NT2/D1 (cell line): ENCODE results near the gene ANAPC2.

Experiments used
- DNase-seq: peaks from one replicate; pipeline ENCODE4 v3.0.0-alpha.2; 2011; ENCODE audit warnings: low read depth, low spot score
- H3K27me3 ChIP-seq: 2 replicates; pipeline ENCODE4 v1.6.0; 2011; ENCODE audit warnings: mild to moderate bottlenecking; ENCODE audit not compliant: insufficient read length, insufficient read depth
- H3K36me3 ChIP-seq: 2 replicates; pipeline ENCODE4 v1.6.1; 2011; ENCODE audit warnings: mild to moderate bottlenecking, low read length, mixed read lengths; ENCODE audit not compliant: insufficient read depth, insufficient read length
- H3K4me1 ChIP-seq: 2 replicates; pipeline ENCODE4 v1.5.1; 2011; ENCODE audit not compliant: insufficient read depth, insufficient read length
- H3K4me3 ChIP-seq: 2 replicates; pipeline ENCODE4 v1.5.1; 2011; ENCODE audit warnings: low read depth; ENCODE audit not compliant: insufficient read length
- H3K9ac ChIP-seq: 2 replicates; pipeline ENCODE4 v1.6.0; 2011; ENCODE audit warnings: low read depth; ENCODE audit not compliant: insufficient read length
- H3K9me3 ChIP-seq: 2 replicates; pipeline ENCODE4 v1.5.1; 2011; ENCODE audit warnings: mild to moderate bottlenecking, low read length; ENCODE audit not compliant: insufficient read depth
- SUZ12 ChIP-seq: IDR thresholded peaks from 2 replicates; pipeline ENCODE4 v1.6.1; 2011; ENCODE audit not compliant: insufficient read length, insufficient read depth; ENCODE audit errors: extremely low read depth
- YY1 ChIP-seq: IDR thresholded peaks from 2 replicates; pipeline ENCODE4 v1.6.1; 2011; ENCODE audit not compliant: insufficient read length, insufficient read depth
- ZNF274 ChIP-seq: IDR thresholded peaks from 2 replicates; pipeline ENCODE4 v1.6.1; 2011; ENCODE audit warnings: mild to moderate bottlenecking, low read depth, low read length

ANAPC2 gene, protein sequence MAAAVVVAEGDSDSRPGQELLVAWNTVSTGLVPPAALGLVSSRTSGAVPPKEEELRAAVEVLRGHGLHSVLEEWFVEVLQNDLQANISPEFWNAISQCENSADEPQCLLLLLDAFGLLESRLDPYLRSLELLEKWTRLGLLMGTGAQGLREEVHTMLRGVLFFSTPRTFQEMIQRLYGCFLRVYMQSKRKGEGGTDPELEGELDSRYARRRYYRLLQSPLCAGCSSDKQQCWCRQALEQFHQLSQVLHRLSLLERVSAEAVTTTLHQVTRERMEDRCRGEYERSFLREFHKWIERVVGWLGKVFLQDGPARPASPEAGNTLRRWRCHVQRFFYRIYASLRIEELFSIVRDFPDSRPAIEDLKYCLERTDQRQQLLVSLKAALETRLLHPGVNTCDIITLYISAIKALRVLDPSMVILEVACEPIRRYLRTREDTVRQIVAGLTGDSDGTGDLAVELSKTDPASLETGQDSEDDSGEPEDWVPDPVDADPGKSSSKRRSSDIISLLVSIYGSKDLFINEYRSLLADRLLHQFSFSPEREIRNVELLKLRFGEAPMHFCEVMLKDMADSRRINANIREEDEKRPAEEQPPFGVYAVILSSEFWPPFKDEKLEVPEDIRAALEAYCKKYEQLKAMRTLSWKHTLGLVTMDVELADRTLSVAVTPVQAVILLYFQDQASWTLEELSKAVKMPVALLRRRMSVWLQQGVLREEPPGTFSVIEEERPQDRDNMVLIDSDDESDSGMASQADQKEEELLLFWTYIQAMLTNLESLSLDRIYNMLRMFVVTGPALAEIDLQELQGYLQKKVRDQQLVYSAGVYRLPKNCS

DNA sequence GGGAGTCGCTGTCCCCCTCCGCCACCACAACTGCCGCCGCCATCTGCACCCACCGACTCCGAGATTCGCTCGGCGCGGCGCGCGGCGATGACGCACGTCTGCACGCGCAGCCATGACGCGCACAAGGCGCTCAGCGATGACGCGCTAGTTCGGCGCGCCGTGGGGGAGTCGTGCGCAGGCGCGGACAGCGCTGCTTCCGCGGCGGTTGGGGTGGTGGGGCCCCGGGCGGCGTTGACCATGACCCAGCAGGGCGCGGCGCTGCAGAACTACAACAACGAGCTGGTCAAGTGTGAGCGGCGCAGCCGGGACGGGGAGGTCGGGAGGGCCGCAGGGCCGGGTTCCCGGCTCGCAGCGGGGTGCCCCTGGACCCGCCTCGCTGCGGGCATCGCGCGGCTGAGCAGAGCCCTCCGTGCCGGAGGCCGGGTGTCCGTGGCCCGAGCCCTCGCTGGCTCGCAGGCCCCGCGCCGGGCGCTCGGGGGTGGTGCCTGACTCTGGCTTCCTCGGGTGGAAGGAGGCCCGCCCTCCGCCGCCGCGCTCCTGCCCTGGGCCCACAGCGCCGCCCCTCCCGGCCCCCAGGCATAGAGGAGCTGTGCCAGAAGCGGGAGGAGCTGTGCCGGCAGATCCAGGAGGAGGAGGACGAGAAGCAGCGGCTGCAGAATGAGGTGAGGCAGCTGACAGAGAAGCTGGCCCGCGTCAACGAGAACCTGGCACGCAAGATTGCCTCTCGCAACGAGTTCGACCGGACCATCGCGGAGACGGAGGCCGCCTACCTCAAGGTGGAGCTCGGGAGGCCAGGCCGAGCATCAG lies at the start of gene ANAPC2, which contains the start of gene SSNA1:
ANAPC2 (minus strand) TSS at position 71 of the 807 bp plus-strand sequence; CDS start at position 43, 28 bp downstream.
SSNA1 (plus strand) TSS at position 187 of the 807 bp plus-strand sequence; CDS start at position 238, 51 bp downstream.
- no peaks in the 10 kb centered on the region for H3K27me3 ChIP-seq
- peak within 1 kb of the TSS; percentile 95 for H3K4me3 ChIP-seq
- peaks cover 26% of the 10 kb centered on the region for H3K4me1 ChIP-seq
- H3K9me3 ChIP-seq, result no peaks in the 10 kb centered on the region
- DNase-seq, result peak; percentile 96
- peaks cover 83% of the 10 kb centered on the region for H3K36me3 ChIP-seq
- TF ChIP-seq ZNF274 (no peak), YY1 (peak; percentile 59), SUZ12 (no peak)
- peak within 1 kb of the TSS; percentile 98 for H3K9ac ChIP-seq

DNA sequence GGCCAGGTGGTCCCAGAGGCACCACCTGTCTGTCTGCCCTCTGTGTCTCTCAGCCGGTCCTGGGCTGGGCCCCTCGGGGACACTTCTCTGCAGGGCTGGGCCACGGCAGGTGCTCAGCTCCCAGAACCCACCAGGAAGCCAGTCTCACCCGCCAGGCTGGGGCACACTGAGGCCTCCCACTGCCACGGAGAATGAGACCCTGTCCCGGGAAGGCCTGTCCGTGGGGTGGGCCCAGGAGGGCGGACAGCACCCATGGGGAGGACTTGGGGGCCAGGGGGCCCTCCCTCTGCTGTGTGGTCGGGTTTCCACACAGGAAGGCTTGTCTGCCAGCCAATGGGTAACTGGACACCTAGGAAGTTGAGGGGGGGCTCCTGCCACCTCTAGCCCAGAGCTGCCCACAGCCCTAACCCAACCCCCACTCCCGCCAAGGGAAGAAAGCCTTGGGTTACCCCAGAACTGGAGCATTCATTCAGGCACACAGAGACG lies 48.6 kb upstream of the ANAPC2 start:
- Histone ChIP-seq H3K27me3 (no peaks in the 10 kb centered on the region), H3K9ac (peak overlapping the region; percentile 62), H3K9me3 (no peaks in the 10 kb centered on the region), H3K4me3 (no peak overlapping the region), H3K36me3 (peaks cover 17% of the 10 kb centered on the region), H3K4me1 (peaks cover 45% of the 10 kb centered on the region)
- DNase-seq, result no peak
- no peak for TF ChIP-seq SUZ12
- no peak for TF ChIP-seq ZNF274
- TF ChIP-seq YY1, result no peak

DNA sequence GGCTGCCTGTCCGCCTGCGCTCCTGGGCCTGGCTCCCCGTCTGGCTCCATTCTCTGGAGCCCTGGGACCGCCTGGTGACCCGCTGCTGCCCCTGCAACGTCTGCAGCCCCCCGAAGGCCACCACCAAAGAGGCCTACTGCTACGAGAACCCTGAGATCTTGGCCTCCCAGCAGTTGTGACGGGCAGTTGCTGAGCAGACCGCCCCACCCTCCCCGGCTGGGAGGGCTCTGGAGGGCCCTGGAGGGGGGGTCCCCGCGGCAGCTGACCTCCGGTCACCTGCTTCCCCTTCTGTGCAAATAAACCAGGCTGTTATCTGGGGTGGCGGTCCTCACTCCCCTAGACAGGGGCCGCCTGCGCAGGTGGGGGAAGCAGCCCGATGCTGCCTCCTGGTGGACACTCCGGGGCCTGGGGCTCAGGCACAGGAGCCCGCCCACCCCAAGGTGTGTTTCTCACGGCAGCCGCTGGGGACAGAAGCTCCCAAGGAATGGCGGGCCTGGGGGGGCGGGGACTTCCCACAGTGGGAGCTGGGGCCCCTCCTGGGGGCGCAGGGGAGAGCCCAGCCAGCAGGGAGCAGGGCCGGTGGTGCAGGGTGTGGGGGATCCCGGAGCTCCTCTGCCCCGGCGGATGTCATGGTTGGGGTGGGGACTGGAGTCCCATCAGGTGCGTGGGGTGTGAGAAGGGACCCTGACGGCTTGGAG lies 48.0 kb upstream of the ANAPC2 start:
- H3K4me3 ChIP-seq, result no peak overlapping the region
- peaks cover 44% of the 10 kb centered on the region for H3K4me1 ChIP-seq
- TF ChIP-seq SUZ12, result no peak
- no peak for TF ChIP-seq YY1
- no peak for TF ChIP-seq ZNF274
- H3K27me3 ChIP-seq, result no peaks in the 10 kb centered on the region
- H3K9ac ChIP-seq, result peak overlapping the region; percentile 62
- no peaks in the 10 kb centered on the region for H3K9me3 ChIP-seq
- peaks cover 12% of the 10 kb centered on the region for H3K36me3 ChIP-seq
- DNase-seq, result peak; percentile 78

DNA sequence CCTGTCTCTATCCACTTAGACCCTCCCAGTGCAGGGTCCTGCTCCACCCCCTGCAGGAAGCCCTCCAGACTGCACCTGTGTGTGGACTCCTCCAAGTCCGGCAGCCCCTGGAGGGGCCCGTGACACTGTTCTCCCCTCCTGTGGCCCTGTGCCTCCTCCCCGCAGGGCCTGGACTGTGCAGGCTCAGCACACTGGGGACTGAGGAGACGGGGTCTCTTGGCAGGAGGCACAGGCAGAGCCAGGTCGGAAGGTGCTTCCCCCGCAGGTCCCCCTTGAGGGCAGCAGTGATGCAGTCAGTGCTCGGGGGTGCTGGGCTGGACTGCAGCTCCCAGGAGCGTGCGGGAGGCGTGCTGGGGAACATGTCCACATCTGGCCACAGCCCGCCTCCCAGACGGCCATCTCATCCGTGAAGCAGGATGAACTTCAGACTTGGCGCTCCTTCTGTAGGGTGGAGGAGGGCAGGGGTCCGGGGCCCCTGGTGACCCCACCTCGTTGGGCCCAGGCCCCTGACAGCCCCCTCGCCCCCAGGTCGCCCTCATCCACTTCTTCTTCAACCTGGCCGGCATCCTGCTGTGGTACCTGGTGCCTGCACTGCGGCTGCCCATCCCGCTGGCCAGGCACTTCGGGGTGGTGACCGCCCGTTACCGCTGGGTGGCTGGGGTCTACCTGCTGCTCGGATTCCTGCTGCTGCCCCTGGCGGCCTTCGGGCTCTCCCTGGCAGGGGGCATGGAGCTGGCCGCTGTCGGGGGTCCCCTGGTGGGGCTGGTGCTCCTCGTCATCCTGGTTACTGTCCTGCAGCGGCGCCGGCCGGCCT lies 47.3 kb upstream of the ANAPC2 start:
- peaks cover 12% of the 10 kb centered on the region for H3K36me3 ChIP-seq
- H3K9ac ChIP-seq, result peak overlapping the region; percentile 57
- H3K27me3 ChIP-seq, result no peaks in the 10 kb centered on the region
- DNase-seq, result no peak
- no peak for TF ChIP-seq SUZ12
- TF ChIP-seq YY1, result no peak
- no peak for TF ChIP-seq ZNF274
- no peak overlapping the region for H3K4me3 ChIP-seq
- H3K4me1 ChIP-seq, result peaks cover 44% of the 10 kb centered on the region
- no peaks in the 10 kb centered on the region for H3K9me3 ChIP-seq

DNA sequence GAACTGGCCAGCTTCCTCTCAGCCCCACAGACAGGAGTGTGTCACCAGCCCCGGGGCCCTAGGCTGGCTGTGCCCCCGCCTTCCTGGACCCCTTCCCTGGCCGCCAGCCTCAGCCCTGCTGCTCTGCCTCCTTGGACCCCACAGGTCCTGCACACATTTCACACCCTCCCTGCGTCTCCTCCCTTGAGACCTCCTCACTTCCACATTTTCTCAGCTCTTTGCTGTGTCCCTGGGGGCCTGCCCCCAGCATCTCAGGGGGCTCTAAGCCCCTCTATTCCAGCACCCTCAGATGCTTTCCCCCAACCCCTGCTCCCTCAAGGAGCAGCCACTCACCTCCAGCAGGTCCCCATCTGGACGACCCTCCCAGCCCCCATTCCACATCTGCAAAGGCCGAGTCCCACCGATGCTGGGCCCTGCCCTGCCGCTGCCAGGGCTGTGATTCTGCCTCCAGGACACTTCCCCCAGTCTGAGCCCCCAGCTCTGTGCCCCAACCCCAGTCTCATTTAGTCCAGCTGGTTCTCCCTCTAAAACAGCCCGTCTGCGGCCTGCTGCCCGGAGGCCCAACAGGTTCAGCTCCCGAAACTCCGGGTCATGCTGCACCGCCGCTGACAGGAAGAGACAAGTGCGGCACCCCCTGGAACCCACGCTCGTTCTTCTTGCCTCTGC lies 46.5 kb upstream of the ANAPC2 start:
- TF ChIP-seq YY1, result no peak
- no peak for TF ChIP-seq ZNF274
- no peak for TF ChIP-seq SUZ12
- Histone ChIP-seq H3K9ac (peak overlapping the region; percentile 26), H3K27me3 (no peaks in the 10 kb centered on the region), H3K4me3 (no peak overlapping the region), H3K4me1 (peaks cover 50% of the 10 kb centered on the region), H3K36me3 (peaks cover 12% of the 10 kb centered on the region), H3K9me3 (no peaks in the 10 kb centered on the region)
- no peak for DNase-seq
